Lower leg skin (tissue), 3 donors: Measurements from ENCODE around the gene CEP76.

Experiments
- CTCF ChIP-seq, 3 donors: fragments of 450-650 bp; IDR thresholded peaks; one replicate each; pipeline ENCODE4 v1.5.1; 2016; ENCODE audit warnings: antibody characterized with exemption in 3 of 3, mild to moderate bottlenecking in 3 of 3, moderate library complexity in 2 of 3
- POLR2A ChIP-seq, 2 donors: fragments of 450-650 bp; IDR thresholded peaks; one replicate each; pipeline ENCODE4 v1.6.1; 2016 to 2017; ENCODE audit warnings: antibody characterized with exemption in 2 of 2, mild to moderate bottlenecking in 1 of 2, moderate library complexity in 1 of 2

DNA sequence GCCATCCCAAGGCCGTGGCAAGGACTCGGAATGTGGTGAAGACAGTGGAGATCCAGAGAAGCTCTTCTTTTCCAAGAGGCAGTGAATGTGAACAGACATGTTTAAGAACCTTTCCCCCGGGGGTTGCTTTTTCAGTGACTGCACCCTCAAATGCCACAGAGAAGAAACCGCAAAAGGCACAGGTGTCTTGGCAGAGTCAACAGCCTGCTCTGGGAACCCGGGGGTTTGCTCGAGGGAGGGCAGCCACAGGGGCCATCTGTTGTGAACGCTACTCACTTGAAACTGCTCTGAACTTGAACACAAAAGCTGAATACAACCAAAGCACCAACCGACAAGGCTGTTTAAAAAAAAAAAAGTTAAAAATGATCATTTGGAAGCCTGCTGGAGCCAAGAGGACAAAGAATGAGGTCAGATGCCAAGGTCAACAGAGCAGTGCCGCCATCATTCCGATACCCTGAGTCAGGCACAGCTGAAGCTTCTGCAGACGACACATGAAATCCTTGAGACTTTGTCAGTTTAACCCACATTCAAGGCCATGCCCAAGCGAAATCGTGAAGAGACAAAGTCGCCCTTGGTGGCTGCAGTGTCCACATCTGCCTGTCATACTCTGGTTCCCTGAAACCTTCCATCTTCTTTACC, 47.7 kb upstream of the CEP76 start:
- TF ChIP-seq CTCF (IDR thresholded peaks at IDR 0.05) (no peak), POLR2A (IDR thresholded peaks at IDR 0.05) (no peak)
